Stimulated activated effector memory CD8-positive, alpha-beta T cell treated with anti-CD3 and anti-CD28 coated beads, Interleukin-12 subunit alpha, Interleukin-12 subunit beta, amount 100 ng/mL, for 72 hours (primary cell): ENCODE data around the gene RFNG.

Source experiments
- ATAC-seq: fragments of 150-1000 bp; cut with Tn5 transposase; 2 replicates; pipeline ENCODE4 v1.10.0; 2021
- DNase-seq, 2 donors: peaks; one replicate each; pipeline ENCODE4 v3.0.0; 2021 to 2022; ENCODE audit warnings: low spot score in 2 of 2
- H3K27ac Mint-ChIP-seq: one replicate; pipeline ENCODE4 v1.8.0; 2022; ENCODE audit warnings: mild to moderate bottlenecking, mixed read lengths
- H3K36me3 Mint-ChIP-seq: one replicate; pipeline ENCODE4 v1.8.0; 2022; ENCODE audit warnings: mild to moderate bottlenecking, mixed read lengths
- H3K4me1 Mint-ChIP-seq: one replicate; pipeline ENCODE4 v1.8.0; 2022; ENCODE audit warnings: mixed read lengths
- H3K4me3 Mint-ChIP-seq: one replicate; pipeline ENCODE4 v1.8.0; 2022; ENCODE audit warnings: mild to moderate bottlenecking, mixed read lengths
- H3K9me3 Mint-ChIP-seq: one replicate; pipeline ENCODE4 v1.8.0; 2022; ENCODE audit warnings: mixed read lengths

RFNG gene

GRCh38 chr17:82034371-82035011 lies 17.1 kb downstream of the RFNG start:
- peaks cover 26% of the 10 kb centered on the region for H3K4me1 Mint-ChIP-seq
- no peak overlapping the region for H3K4me3 Mint-ChIP-seq
- DNase-seq (no peak), ATAC-seq (no peak)
- peaks cover 13% of the 10 kb centered on the region for H3K36me3 Mint-ChIP-seq
- no peak overlapping the region for H3K27ac Mint-ChIP-seq
- no peaks in the 10 kb centered on the region for H3K9me3 Mint-ChIP-seq

- Mint-ChIP-seq H3K27ac (no peak overlapping the region), H3K4me1 (peaks cover 20% of the 10 kb centered on the region), H3K4me3 (no peak overlapping the region), H3K36me3 (peaks cover 17% of the 10 kb centered on the region), H3K9me3 (no peaks in the 10 kb centered on the region)
- no peak for DNase-seq
- no peak for ATAC-seq
These were observed 18.1 kb downstream of the RFNG start for GRCh38 chr17:82033359-82034085.

GRCh38 chr17:82031885-82032627 lies 19.6 kb downstream of the RFNG start:
- H3K27ac Mint-ChIP-seq = no peak overlapping the region
- no peak for DNase-seq

GRCh38 chr17:82031303-82031884 lies 20.2 kb downstream of the RFNG start, which contains the start of gene RAC3:
Gene RAC3 (plus strand): TSS chr17:82031678. CDS start chr17:82031762, 84 bp downstream.
- Mint-ChIP-seq H3K4me1 (peaks cover 20% of the 10 kb centered on the region), H3K4me3 (peak within 1 kb of the TSS; percentile 78), H3K36me3 (peaks cover 24% of the 10 kb centered on the region), H3K27ac (no peak within 1 kb of the TSS), H3K9me3 (no peaks in the 10 kb centered on the region)
- ATAC-seq (peak; percentile 33), DNase-seq (no peak)

More at GRCh38 chr17:82031885-82032627, 19.6 kb downstream of the RFNG start:
- ATAC-seq = peak; percentile 48
- H3K9me3 Mint-ChIP-seq = no peaks in the 10 kb centered on the region
- peaks cover 19% of the 10 kb centered on the region for H3K4me1 Mint-ChIP-seq
- peaks cover 24% of the 10 kb centered on the region for H3K36me3 Mint-ChIP-seq
- H3K4me3 Mint-ChIP-seq = peak overlapping the region; percentile 41

GRCh38 chr17:82030470-82031302 lies 20.9 kb downstream of the RFNG start:
- H3K4me3 Mint-ChIP-seq = peak overlapping the region; percentile 78
- peak; percentile 76 for ATAC-seq
- peaks cover 20% of the 10 kb centered on the region for H3K4me1 Mint-ChIP-seq
- H3K9me3 Mint-ChIP-seq = no peaks in the 10 kb centered on the region
- H3K36me3 Mint-ChIP-seq = peaks cover 24% of the 10 kb centered on the region
- no peak overlapping the region for H3K27ac Mint-ChIP-seq
- peak; percentile 87 to 94 for DNase-seq

GRCh38 chr17:82029990-82030469 lies 21.6 kb downstream of the RFNG start:
- H3K4me3 Mint-ChIP-seq = peak overlapping the region; percentile 78
- H3K9me3 Mint-ChIP-seq = no peaks in the 10 kb centered on the region
- ATAC-seq = no peak
- H3K27ac Mint-ChIP-seq = no peak overlapping the region
- H3K4me1 Mint-ChIP-seq = peaks cover 20% of the 10 kb centered on the region
- H3K36me3 Mint-ChIP-seq = peaks cover 21% of the 10 kb centered on the region
- DNase-seq = no peak

GRCh38 chr17:82029391-82029790 lies 22.2 kb downstream of the RFNG start:
- ATAC-seq (no peak), DNase-seq (no peak)
- no peak overlapping the region for H3K27ac Mint-ChIP-seq
- H3K9me3 Mint-ChIP-seq = no peaks in the 10 kb centered on the region
- peaks cover 17% of the 10 kb centered on the region for H3K36me3 Mint-ChIP-seq
- peak overlapping the region; percentile 78 for H3K4me3 Mint-ChIP-seq
- H3K4me1 Mint-ChIP-seq = peaks cover 21% of the 10 kb centered on the region

GRCh38 chr17:82028966-82029365 lies 22.6 kb downstream of the RFNG start:
- ATAC-seq (no peak), DNase-seq (no peak)
- Mint-ChIP-seq H3K4me1 (peaks cover 25% of the 10 kb centered on the region), H3K9me3 (no peaks in the 10 kb centered on the region), H3K36me3 (peaks cover 17% of the 10 kb centered on the region), H3K4me3 (peak overlapping the region; percentile 78), H3K27ac (no peak overlapping the region)

GRCh38 chr17:82028246-82028645 lies 23.4 kb downstream of the RFNG start:
- no peak for DNase-seq

GRCh38 chr17:82025401-82026107 lies 26.1 kb downstream of the RFNG start:
- H3K27ac Mint-ChIP-seq = no peak overlapping the region
- peaks cover 29% of the 10 kb centered on the region for H3K36me3 Mint-ChIP-seq
- peaks cover 38% of the 10 kb centered on the region for H3K4me1 Mint-ChIP-seq
- no peak for ATAC-seq
- H3K4me3 Mint-ChIP-seq = no peak overlapping the region
- no peaks in the 10 kb centered on the region for H3K9me3 Mint-ChIP-seq
- no peak for DNase-seq

More at GRCh38 chr17:82028246-82028645, 23.4 kb downstream of the RFNG start:
- H3K9me3 Mint-ChIP-seq = no peaks in the 10 kb centered on the region
- H3K36me3 Mint-ChIP-seq = peaks cover 17% of the 10 kb centered on the region
- no peak for ATAC-seq
- H3K4me3 Mint-ChIP-seq = no peak overlapping the region
- H3K27ac Mint-ChIP-seq = no peak overlapping the region
- peaks cover 28% of the 10 kb centered on the region for H3K4me1 Mint-ChIP-seq

- H3K9me3 Mint-ChIP-seq = no peaks in the 10 kb centered on the region
- H3K4me3 Mint-ChIP-seq = no peak overlapping the region
These were observed 26.8 kb downstream of the RFNG start for GRCh38 chr17:82024859-82025258.

GRCh38 chr17:82023447-82024241 lies 28.0 kb downstream of the RFNG start:
- no peaks in the 10 kb centered on the region for H3K9me3 Mint-ChIP-seq

More at GRCh38 chr17:82024859-82025258, 26.8 kb downstream of the RFNG start:
- H3K4me1 Mint-ChIP-seq = peaks cover 41% of the 10 kb centered on the region
- peaks cover 27% of the 10 kb centered on the region for H3K36me3 Mint-ChIP-seq
- ATAC-seq = no peak
- DNase-seq = no peak
- H3K27ac Mint-ChIP-seq = no peak overlapping the region

GRCh38 chr17:82022981-82023446 lies 28.6 kb downstream of the RFNG start, which contains the start of gene LRRC45:
Gene LRRC45 (plus strand): TSS chr17:82023305. CDS start chr17:82023644, 339 bp downstream.
- Mint-ChIP-seq H3K27ac (peak within 1 kb of the TSS; percentile 68), H3K36me3 (peaks cover 23% of the 10 kb centered on the region), H3K4me3 (peak within 1 kb of the TSS; percentile 79), H3K9me3 (no peaks in the 10 kb centered on the region), H3K4me1 (peaks cover 35% of the 10 kb centered on the region)
- DNase-seq (peak; percentile 96 to 99), ATAC-seq (peak; percentile 95)

More at GRCh38 chr17:82023447-82024241, 28.0 kb downstream of the RFNG start:
- Mint-ChIP-seq H3K36me3 (peaks cover 24% of the 10 kb centered on the region), H3K4me3 (peak overlapping the region; percentile 79), H3K4me1 (peaks cover 35% of the 10 kb centered on the region), H3K27ac (peak overlapping the region; percentile 68)
- peak; percentile 1 for ATAC-seq
- peak in 1 of 2 donors; percentile 72 for DNase-seq
